Stimulated activated CD4-positive, alpha-beta T cell treated with anti-CD3 and anti-CD28 coated beads, Interleukin-15, amount 100 ng/mL, for 48 hours (primary cell): ENCODE measurements around the gene LEO1.

Source experiments
- DNase-seq, 2 donors: peaks; one replicate each; pipeline ENCODE4 v3.0.0-alpha.2; 2020; ENCODE audit warnings: low read depth in 2 of 2

LEO1 gene

GRCh38 chr15:51931016-51931415, 40.6 kb downstream of the LEO1 start:
- no peak for DNase-seq

GRCh38 chr15:51926809-51927208, 44.8 kb downstream of the LEO1 start:
- no peak for DNase-seq

- no peak for DNase-seq
Observed at GRCh38 chr15:51924156-51925068, 47.2 kb downstream of the LEO1 start.

- no peak for DNase-seq
Observed at GRCh38 chr15:51917493-51917892, 54.1 kb downstream of the LEO1 start.

GRCh38 chr15:51912528-51912927, 59.0 kb downstream of the LEO1 start:
- no peak for DNase-seq

- DNase-seq: no peak
Observed at GRCh38 chr15:51909584-51909983, 62.0 kb downstream of the LEO1 start.

GRCh38 chr15:51908316-51908715, 63.3 kb downstream of the LEO1 start:
- DNase-seq: no peak

GRCh38 chr15:51907136-51907862, 64.3 kb downstream of the LEO1 start:
- DNase-seq: no peak

GRCh38 chr15:51904931-51905330, 66.6 kb downstream of the LEO1 start:
- DNase-seq: no peak

GRCh38 chr15:51904421-51904820, 67.2 kb downstream of the LEO1 start:
- DNase-seq: no peak

GRCh38 chr15:51889486-51889885, 82.1 kb downstream of the LEO1 start:
- no peak for DNase-seq

- no peak for DNase-seq
Observed at GRCh38 chr15:51888593-51889195, 82.9 kb downstream of the LEO1 start.
